ENCODE results near the gene FFAR1. TPM values are rescaled to one million over a fixed set of nuclear protein-coding genes. Genes with fewer than 3 reads are reported as not detected.

FFAR1 gene
- total RNA-seq, 4 donors from 2014 or later, result 0.21 TPM; not detected in 3

- intact Hi-C loops (cut with DNase I; ENCODE audit: low total_unique reads), result no loop called here
Observed at GRCh38 chr19:35389192-35389861, 41.6 kb downstream of the FFAR1 start.

GRCh38 chr19:35392742-35393715 is 45.3 kb downstream of the FFAR1 start:
- no peaks in the 10 kb centered on the region for H3K9me3 ChIP-seq
- intact Hi-C loops (cut with DNase I; ENCODE audit: low total_unique reads), result no loop called here
- no peaks in the 10 kb centered on the region for H3K27me3 ChIP-seq

More at GRCh38 chr19:35389192-35389861, 41.6 kb downstream of the FFAR1 start:
- TF ChIP-seq CTCF (IDR thresholded peaks at IDR 0.05) (no peak), POLR2A (IDR thresholded peaks at IDR 0.05) (no peak)
- Histone ChIP-seq H3K9me3 (no peaks in the 10 kb centered on the region), H3K27ac (no peak overlapping the region), H3K36me3 (no peaks in the 10 kb centered on the region), H3K4me1 (no peaks in the 10 kb centered on the region), H3K27me3 (no peaks in the 10 kb centered on the region), H3K4me3 (no peak overlapping the region)
- no peak for DNase-seq

GRCh38 chr19:35395382-35396199 is 47.9 kb downstream of the FFAR1 start:
- Histone ChIP-seq H3K36me3 (no peaks in the 10 kb centered on the region), H3K27ac (no peak overlapping the region), H3K4me3 (no peak overlapping the region), H3K27me3 (no peaks in the 10 kb centered on the region), H3K4me1 (no peaks in the 10 kb centered on the region), H3K9me3 (no peaks in the 10 kb centered on the region)
- TF ChIP-seq POLR2A (IDR thresholded peaks at IDR 0.05), result no peak
- no peak for TF ChIP-seq CTCF (IDR thresholded peaks at IDR 0.05)
- DNase-seq, result no peak
- intact Hi-C loops (cut with DNase I; ENCODE audit: low total_unique reads), result no loop called here

More at GRCh38 chr19:35392742-35393715, 45.3 kb downstream of the FFAR1 start:
- Histone ChIP-seq H3K27ac (no peak overlapping the region), H3K36me3 (no peaks in the 10 kb centered on the region), H3K4me3 (no peak overlapping the region), H3K4me1 (no peaks in the 10 kb centered on the region)
- TF ChIP-seq CTCF (IDR thresholded peaks at IDR 0.05) (no peak), POLR2A (IDR thresholded peaks at IDR 0.05) (no peak)
- DNase-seq, result no peak

GRCh38 chr19:35396240-35396885 is 48.7 kb downstream of the FFAR1 start:
- Histone ChIP-seq H3K27me3 (no peaks in the 10 kb centered on the region), H3K4me1 (no peaks in the 10 kb centered on the region), H3K27ac (no peak overlapping the region), H3K9me3 (no peaks in the 10 kb centered on the region), H3K36me3 (no peaks in the 10 kb centered on the region), H3K4me3 (no peak overlapping the region)
- intact Hi-C loops (cut with DNase I; ENCODE audit: low total_unique reads), result no loop called here
- TF ChIP-seq POLR2A (IDR thresholded peaks at IDR 0.05) (no peak), CTCF (IDR thresholded peaks at IDR 0.05) (no peak)
- no peak for DNase-seq

All from uterus (tissue), 4 donors.